ENCODE measurements around the gene ENPP5.
A peak's percentile ranks its signal among the peaks of the same experiment; 100 is the strongest.
"Not testable (repeated sequence)": the region's sequence is repeated elsewhere in the genome, so short reads cannot be mapped to it uniquely, and the experiment has no call there.

ENPP5 gene

DNA sequence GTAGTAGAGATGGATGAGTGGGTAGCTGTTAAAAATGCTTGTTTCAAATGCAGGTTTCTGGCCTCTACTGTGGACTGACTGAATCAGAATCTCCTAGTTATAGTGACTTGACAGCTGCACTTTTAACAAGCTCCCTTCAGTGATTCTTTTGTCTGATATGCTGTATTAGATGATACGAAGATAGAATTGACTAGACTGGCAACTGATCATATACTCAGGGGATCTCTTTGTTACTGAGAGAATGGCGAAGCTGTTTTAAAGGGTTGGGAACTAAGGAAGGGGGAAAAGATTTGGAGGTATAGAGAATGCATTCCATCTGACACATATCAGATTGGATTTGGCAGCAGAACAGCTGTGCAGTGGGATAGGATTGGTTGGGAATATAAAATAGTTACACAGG, 33.9 kb downstream of the ENPP5 start:
- peaks cover 37% of the 10 kb centered on the region for H3K4me1 Mint-ChIP-seq (ENCODE audit: low read depth)
- no peak overlapping the region for H3K4me3 Mint-ChIP-seq
- no peak overlapping the region for H3K27ac Mint-ChIP-seq
- no peaks in the 10 kb centered on the region for H3K9me3 Mint-ChIP-seq (ENCODE audit: low read depth)
- peaks cover 2% of the 10 kb centered on the region for H3K36me3 Mint-ChIP-seq
- H3K27me3 Mint-ChIP-seq = no peaks in the 10 kb centered on the region

GRCh38 chr6:46135176-46135575, 35.6 kb downstream of the ENPP5 start:
- Mint-ChIP-seq H3K27me3 (no peaks in the 10 kb centered on the region), H3K4me1 (ENCODE audit: low read depth) (peaks cover 39% of the 10 kb centered on the region), H3K27ac (no peak overlapping the region), H3K4me3 (no peak overlapping the region), H3K9me3 (ENCODE audit: low read depth) (no peaks in the 10 kb centered on the region), H3K36me3 (peaks cover 2% of the 10 kb centered on the region)

DNA sequence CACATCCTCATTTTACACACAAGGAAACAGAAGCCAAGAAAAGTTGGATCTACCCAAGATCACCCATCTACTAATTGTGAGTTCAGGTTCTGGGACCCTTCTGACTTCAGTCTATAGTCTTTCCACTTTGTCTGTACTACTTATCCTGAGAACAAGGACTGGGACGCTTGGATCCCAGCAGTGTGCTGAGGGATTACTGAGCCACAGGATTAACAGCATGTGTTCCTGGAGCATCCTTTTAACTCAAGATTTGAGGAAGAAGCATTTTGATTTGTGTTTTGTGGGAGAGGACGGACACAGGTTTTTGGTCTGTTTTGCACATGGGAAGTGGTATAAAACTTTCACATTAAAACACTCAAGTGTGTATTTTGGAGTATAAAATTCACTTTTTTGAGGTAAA, 36.6 kb downstream of the ENPP5 start:
- H3K27me3 Mint-ChIP-seq = no peaks in the 10 kb centered on the region
- peaks cover 2% of the 10 kb centered on the region for H3K36me3 Mint-ChIP-seq
- peaks cover 43% of the 10 kb centered on the region for H3K4me1 Mint-ChIP-seq (ENCODE audit: low read depth)
- H3K9me3 Mint-ChIP-seq (ENCODE audit: low read depth) = no peaks in the 10 kb centered on the region
- H3K4me3 Mint-ChIP-seq = no peak overlapping the region
- no peak overlapping the region for H3K27ac Mint-ChIP-seq

DNA sequence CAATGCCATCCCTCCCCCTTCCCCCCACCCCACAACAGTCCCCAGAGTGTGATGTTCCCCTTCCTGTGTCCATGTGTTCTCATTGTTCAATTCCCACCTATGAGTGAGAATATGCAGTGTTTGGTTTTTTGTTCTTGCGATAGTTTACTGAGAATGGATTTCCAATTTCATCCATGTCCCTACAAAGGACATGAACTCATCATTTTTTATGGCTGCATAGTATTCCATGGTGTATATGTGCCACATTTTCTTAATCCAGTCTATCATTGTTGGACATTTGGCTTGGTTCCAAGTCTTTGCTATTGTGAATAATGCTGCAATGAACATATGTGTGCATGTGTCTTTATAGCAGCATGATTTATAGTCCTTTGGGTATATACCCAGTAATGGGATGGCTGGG, 39.5 kb downstream of the ENPP5 start:
- peaks cover 49% of the 10 kb centered on the region for H3K4me1 Mint-ChIP-seq (ENCODE audit: low read depth)
- H3K27ac Mint-ChIP-seq; H3K27me3 Mint-ChIP-seq; H3K36me3 Mint-ChIP-seq; H3K4me3 Mint-ChIP-seq; H3K9me3 Mint-ChIP-seq (ENCODE audit: low read depth): not testable (repeated sequence)

GRCh38 chr6:46130666-46131065, 40.1 kb downstream of the ENPP5 start:
- Mint-ChIP-seq H3K27me3 (no peaks in the 10 kb centered on the region), H3K36me3 (peaks cover 2% of the 10 kb centered on the region), H3K9me3 (ENCODE audit: low read depth) (no peaks in the 10 kb centered on the region), H3K4me3 (peak overlapping the region; percentile 96), H3K27ac (no peak overlapping the region), H3K4me1 (ENCODE audit: low read depth) (peaks cover 47% of the 10 kb centered on the region)

DNA sequence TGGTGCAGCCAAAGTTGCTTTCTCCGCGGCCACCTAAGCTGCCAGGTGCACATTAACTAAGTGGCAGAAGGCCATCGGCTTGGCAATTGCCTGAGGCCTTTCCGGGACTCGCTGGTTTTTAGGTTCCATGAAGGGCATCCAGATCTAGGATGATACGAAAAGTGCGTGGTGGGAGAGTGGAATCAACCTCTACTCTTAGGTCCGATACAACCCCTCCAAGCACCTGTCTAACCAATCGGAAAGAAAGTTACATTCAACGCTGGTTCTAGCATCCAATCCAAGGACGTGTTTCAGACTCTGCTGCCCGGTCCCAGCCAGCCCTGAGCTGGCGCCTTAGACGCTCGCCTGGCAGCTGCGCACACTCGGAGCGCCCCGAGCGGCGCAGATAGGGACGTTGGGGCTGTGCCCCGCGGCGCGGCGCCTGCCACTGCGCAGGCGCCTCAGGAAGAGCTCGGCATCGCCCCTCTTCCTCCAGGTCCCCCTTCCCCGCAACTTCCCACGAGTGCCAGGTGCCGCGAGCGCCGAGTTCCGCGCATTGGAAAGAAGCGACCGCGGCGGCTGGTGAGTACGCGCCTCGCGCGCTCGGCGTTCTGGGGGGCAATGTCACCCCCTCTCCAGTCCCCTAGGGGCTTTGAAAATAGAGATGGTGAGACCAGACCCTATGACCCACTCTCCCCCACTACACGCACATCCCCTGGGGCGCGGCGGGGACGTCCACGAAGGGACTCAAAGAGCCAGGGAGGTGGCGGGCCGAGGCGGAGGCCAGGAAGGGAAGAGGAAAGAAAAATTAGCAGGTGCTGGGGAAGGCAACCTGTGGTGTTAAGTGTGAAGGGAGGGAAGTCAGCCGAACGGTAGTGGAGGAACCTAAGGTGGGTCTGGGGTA, 40.9 kb downstream of the ENPP5 start, which contains the start of gene ENPP4:
Gene ENPP4, plus strand, starts transcription at position 361 of the 883 bp plus-strand sequence. CDS start 9,595 bp downstream, outside the sequence.
- H3K4me1 Mint-ChIP-seq (ENCODE audit: low read depth) = peaks cover 42% of the 10 kb centered on the region
- H3K27me3 Mint-ChIP-seq = no peaks in the 10 kb centered on the region
- H3K4me3 Mint-ChIP-seq = peak within 1 kb of the TSS; percentile 96
- H3K27ac Mint-ChIP-seq = peak within 1 kb of the TSS; percentile 85
- peaks cover 2% of the 10 kb centered on the region for H3K36me3 Mint-ChIP-seq
- no peaks in the 10 kb centered on the region for H3K9me3 Mint-ChIP-seq (ENCODE audit: low read depth)

DNA sequence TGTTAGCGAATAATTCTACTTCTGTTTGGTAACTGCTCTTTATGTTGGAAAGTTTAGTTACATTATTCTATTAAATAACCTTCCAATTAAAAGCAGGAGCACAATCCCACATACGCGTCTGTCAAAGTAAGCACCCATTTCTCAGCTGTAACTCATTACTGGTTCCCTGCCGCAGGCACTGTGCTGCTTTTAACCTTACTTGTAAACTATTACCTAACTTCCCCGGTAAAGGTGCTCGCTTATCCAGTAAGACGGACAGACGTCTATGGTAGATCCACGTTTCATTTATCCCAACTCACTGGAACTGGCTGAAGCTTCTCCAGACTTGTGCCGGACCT, 41.5 kb downstream of the ENPP5 start:
- Mint-ChIP-seq H3K27ac (peak overlapping the region; percentile 85), H3K9me3 (ENCODE audit: low read depth) (no peaks in the 10 kb centered on the region), H3K27me3 (no peaks in the 10 kb centered on the region), H3K4me3 (peak overlapping the region; percentile 96), H3K36me3 (peaks cover 1% of the 10 kb centered on the region), H3K4me1 (ENCODE audit: low read depth) (peaks cover 42% of the 10 kb centered on the region)

DNA sequence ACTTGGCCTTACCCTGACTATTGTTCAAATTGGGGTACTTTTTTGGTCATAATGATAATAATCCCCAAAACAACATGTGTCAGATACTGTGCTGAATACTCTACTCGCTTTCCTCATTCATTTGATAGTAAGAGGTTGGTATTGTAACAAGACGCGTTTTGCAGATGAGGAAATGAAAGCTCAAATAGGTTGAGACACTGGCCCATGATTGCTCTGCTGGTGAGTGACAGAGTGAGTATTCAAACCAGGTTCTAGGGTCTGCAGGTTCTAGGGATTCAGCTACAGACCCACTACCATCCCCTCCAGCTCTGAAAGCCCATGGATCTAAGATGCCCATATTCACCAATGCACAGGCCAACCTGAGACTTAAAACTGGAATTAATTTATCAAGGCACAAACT, 42.3 kb downstream of the ENPP5 start:
- Mint-ChIP-seq H3K27ac (no peak overlapping the region), H3K4me3 (peak overlapping the region; percentile 96), H3K4me1 (ENCODE audit: low read depth) (peaks cover 34% of the 10 kb centered on the region), H3K9me3 (ENCODE audit: low read depth) (no peaks in the 10 kb centered on the region), H3K27me3 (no peaks in the 10 kb centered on the region), H3K36me3 (no peaks in the 10 kb centered on the region)

DNA sequence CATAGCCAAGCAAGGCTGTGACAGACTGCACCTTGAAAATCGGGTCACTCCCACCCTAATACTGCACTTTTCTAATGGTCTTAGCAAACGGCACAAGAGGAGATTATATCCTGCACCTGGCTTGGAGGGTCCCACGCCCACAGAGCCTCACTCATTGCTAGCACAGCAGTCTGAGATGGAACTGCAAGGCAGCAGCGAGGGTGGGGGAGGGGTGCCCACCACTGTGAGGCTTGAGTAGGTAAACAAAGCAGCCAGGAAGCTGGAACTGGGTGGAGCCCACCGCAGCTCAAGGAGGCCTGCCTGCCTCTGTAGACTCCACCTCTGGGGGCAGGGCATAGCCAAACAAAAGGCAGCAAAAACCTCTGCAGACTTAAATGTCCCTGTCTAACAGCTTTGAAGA, 51.1 kb downstream of the ENPP5 start:
- not testable (repeated sequence) for H3K27ac Mint-ChIP-seq
- H3K36me3 Mint-ChIP-seq = peaks cover 51% of the 10 kb centered on the region

GRCh38 chr6:46118836-46119235, 51.9 kb downstream of the ENPP5 start:
- peaks cover 57% of the 10 kb centered on the region for H3K36me3 Mint-ChIP-seq
- H3K4me1 Mint-ChIP-seq (ENCODE audit: low read depth) = peaks cover 28% of the 10 kb centered on the region
- H3K27ac Mint-ChIP-seq = no peak overlapping the region
- no peaks in the 10 kb centered on the region for H3K27me3 Mint-ChIP-seq
- H3K4me3 Mint-ChIP-seq = no peak overlapping the region
- peaks cover 5% of the 10 kb centered on the region for H3K9me3 Mint-ChIP-seq (ENCODE audit: low read depth)

More for the DNA sequence above, 51.1 kb downstream of the ENPP5 start:
- not testable (repeated sequence) for H3K27me3 Mint-ChIP-seq; H3K9me3 Mint-ChIP-seq (ENCODE audit: low read depth)
- peak overlapping the region; percentile 4 for H3K4me3 Mint-ChIP-seq
- peaks cover 28% of the 10 kb centered on the region for H3K4me1 Mint-ChIP-seq (ENCODE audit: low read depth)

DNA sequence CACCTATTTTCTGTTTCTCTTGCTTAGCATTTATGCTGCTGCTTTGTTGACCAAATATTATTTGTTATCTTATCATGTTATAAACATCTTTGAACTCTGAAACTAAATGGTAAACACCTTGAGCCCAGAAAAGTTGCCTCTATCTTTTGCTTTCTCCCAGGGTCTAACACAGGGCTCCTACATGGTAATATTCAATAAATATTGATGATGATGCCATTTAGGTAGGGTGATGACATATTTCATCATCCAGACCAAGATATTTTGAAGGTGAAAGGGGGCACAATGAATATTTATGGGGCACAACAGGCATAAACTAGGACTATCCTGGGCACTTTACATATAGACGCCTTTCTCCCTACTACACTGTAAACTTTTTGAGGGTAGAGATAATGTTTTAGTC, 52.6 kb downstream of the ENPP5 start:
- Mint-ChIP-seq H3K4me1 (ENCODE audit: low read depth) (peaks cover 28% of the 10 kb centered on the region), H3K36me3 (peaks cover 56% of the 10 kb centered on the region), H3K27me3 (no peaks in the 10 kb centered on the region), H3K9me3 (ENCODE audit: low read depth) (peaks cover 5% of the 10 kb centered on the region), H3K4me3 (no peak overlapping the region), H3K27ac (no peak overlapping the region)

DNA sequence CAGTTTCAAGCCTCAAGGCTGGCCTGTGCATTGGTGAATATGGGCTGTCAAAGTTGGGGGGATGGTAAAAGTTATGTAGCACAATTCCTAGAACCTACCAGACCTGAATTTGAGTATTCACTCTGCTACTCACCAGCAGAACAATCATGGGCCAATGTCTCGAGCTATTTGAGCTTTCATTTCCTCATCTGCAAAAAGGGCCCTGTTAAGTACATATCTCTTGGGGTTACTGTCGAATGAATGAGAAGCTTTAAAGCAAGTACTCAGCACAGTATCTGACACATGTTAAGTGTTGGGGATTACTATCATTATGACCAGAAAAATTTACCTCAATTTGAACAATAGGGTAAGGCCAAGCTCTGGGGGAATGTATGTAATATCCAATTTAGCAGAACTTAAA, 54.5 kb downstream of the ENPP5 start:
- Mint-ChIP-seq H3K27me3 (no peaks in the 10 kb centered on the region), H3K9me3 (ENCODE audit: low read depth) (peaks cover 5% of the 10 kb centered on the region), H3K27ac (no peak overlapping the region), H3K4me3 (no peak overlapping the region), H3K4me1 (ENCODE audit: low read depth) (peaks cover 22% of the 10 kb centered on the region), H3K36me3 (peaks cover 54% of the 10 kb centered on the region)

- Mint-ChIP-seq H3K9me3 (ENCODE audit: low read depth) (peaks cover 2% of the 10 kb centered on the region), H3K4me1 (ENCODE audit: low read depth) (peaks cover 20% of the 10 kb centered on the region), H3K27me3 (no peaks in the 10 kb centered on the region), H3K4me3 (no peak overlapping the region), H3K27ac (no peak overlapping the region), H3K36me3 (peaks cover 54% of the 10 kb centered on the region)
These were observed 55.1 kb downstream of the ENPP5 start for GRCh38 chr6:46115634-46116033.

DNA sequence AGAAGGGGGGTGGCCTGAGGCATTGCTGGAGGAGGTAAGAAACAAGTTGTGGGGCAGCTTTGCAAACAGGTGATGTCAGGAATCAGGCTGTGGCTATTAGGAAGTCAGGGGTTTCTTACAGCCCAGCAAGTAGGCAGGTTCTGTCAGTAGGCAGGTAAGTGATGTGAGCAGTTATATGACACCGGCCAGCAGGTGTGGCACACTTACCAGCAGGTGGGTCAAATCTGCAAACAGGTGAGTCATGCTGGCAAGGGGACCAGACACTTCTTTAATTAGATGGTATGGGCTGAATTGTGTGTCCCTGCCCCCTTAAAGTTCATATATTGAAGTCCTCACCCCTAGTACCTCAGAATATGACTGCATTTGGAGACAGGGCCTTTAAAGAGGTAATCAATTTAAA, 57.4 kb downstream of the ENPP5 start:
- Mint-ChIP-seq H3K4me1 (ENCODE audit: low read depth) (peaks cover 2% of the 10 kb centered on the region), H3K36me3 (peaks cover 51% of the 10 kb centered on the region), H3K27me3 (no peaks in the 10 kb centered on the region), H3K9me3 (ENCODE audit: low read depth) (peaks cover 5% of the 10 kb centered on the region), H3K27ac (no peak overlapping the region), H3K4me3 (no peak overlapping the region)
